ENCODE results near the gene SKI. TPM values are rescaled to one million over a fixed set of nuclear protein-coding genes. Genes with fewer than 3 reads are reported as not detected.
A peak's percentile ranks its signal among the peaks of the same experiment; 100 is the strongest.

SKI gene
- total RNA-seq, 4 donors from 2014 or later: 24.4 to 52.4 (median 32.2) TPM

DNA sequence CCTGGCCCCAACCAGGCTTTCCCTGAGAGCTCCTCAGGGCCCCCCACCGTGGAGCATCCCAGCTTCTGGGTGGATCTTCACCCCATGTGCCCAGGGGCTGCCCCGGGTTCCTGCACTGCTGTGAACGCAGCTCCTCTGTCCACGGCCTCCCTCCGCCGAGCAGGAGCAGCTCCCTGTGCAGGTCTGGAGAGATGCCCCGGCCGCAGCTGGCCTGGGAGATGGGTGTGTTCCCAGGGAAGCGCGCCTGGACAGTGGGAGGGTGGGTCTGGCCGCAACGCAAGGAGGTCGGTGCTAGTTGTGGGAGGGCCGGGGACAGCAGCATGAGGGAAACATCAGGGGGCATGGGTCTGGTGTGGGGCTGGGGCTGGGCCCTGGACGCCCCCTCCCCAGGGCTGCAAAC lies 91.9 kb downstream of the SKI start:
- Histone ChIP-seq H3K27me3 (peaks cover 16% of the 10 kb centered on the region), H3K27ac (peak overlapping the region in 3 of 4 donors; percentile 54 to 89 (median 80)), H3K36me3 (no peaks in the 10 kb centered on the region), H3K4me3 (no peak overlapping the region), H3K4me1 (peaks cover 26 to 44% (median 28%) of the 10 kb centered on the region in 4 donors), H3K9me3 (no peaks in the 10 kb centered on the region)
- DNase-seq: no peak
- 60% methylated on average over 15 of the region's 15 CpGs; no CpG with 5 or more reads in 1 of the 2 donors for WGBS, 2 donors (ENCODE audit: low coverage in 1 of 2)
- intact Hi-C loops (cut with DNase I; ENCODE audit: low total_unique reads) (no loop called here), in situ Hi-C loops (cut with MboI; ENCODE audit: low pct_ligation_motif_present in 1 of 4, low pct_unique_long_range_greater_than_20kb in 1 of 4, low sequenced_read_pairs in 3 of 4) (loop anchor here in 2 of 4 donors (25.0 kb wide), 1 partner anchor 108 kb away; no protein-coding TSS in a partner anchor)
- TF ChIP-seq, protein P1, sequence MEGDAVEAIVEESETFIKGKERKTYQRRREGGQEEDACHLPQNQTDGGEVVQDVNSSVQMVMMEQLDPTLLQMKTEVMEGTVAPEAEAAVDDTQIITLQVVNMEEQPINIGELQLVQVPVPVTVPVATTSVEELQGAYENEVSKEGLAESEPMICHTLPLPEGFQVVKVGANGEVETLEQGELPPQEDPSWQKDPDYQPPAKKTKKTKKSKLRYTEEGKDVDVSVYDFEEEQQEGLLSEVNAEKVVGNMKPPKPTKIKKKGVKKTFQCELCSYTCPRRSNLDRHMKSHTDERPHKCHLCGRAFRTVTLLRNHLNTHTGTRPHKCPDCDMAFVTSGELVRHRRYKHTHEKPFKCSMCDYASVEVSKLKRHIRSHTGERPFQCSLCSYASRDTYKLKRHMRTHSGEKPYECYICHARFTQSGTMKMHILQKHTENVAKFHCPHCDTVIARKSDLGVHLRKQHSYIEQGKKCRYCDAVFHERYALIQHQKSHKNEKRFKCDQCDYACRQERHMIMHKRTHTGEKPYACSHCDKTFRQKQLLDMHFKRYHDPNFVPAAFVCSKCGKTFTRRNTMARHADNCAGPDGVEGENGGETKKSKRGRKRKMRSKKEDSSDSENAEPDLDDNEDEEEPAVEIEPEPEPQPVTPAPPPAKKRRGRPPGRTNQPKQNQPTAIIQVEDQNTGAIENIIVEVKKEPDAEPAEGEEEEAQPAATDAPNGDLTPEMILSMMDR (IDR thresholded peaks at IDR 0.05): no peak
- TF ChIP-seq POLR2AphosphoS5 (IDR thresholded peaks at IDR 0.05) (no peak), EP300 (IDR thresholded peaks at IDR 0.05; ENCODE audit: low read depth) (no peak), POLR2A (IDR thresholded peaks at IDR 0.05) (no peak)

- TF ChIP-seq, protein P1 (IDR thresholded peaks at IDR 0.05): no peak
- TF ChIP-seq EP300 (IDR thresholded peaks at IDR 0.05; ENCODE audit: low read depth): no peak
- no peak for TF ChIP-seq POLR2AphosphoS5 (IDR thresholded peaks at IDR 0.05)
- no peak for DNase-seq
- WGBS, 2 donors (ENCODE audit: low coverage in 1 of 2): 61% methylated on average over 18 of the region's 41 CpGs; no CpG with 5 or more reads in 1 of the 2 donors
- no peak overlapping the region for H3K4me3 ChIP-seq
- peak overlapping the region; percentile 73 to 89 (median 83) for H3K27ac ChIP-seq
- H3K9me3 ChIP-seq: no peaks in the 10 kb centered on the region
- peaks cover 22 to 36% (median 23%) of the 10 kb centered on the region in 4 donors for H3K4me1 ChIP-seq
- in situ Hi-C loops (cut with MboI; ENCODE audit: low pct_ligation_motif_present in 1 of 4, low pct_unique_long_range_greater_than_20kb in 1 of 4, low sequenced_read_pairs in 3 of 4): loop anchor here in 2 of 4 donors (25.0 kb wide), 1 partner anchor 109 kb away; no protein-coding TSS in a partner anchor
- peaks cover 16% of the 10 kb centered on the region for H3K27me3 ChIP-seq
- H3K36me3 ChIP-seq: no peaks in the 10 kb centered on the region
- intact Hi-C loops (cut with DNase I; ENCODE audit: low total_unique reads): no loop called here
These were observed 92.9 kb downstream of the SKI start for GRCh38 chr1:2320760-2321667.

GRCh38 chr1:2322065-2322571 lies 94.0 kb downstream of the SKI start:
- no peaks in the 10 kb centered on the region for H3K36me3 ChIP-seq
- in situ Hi-C loops (cut with MboI; ENCODE audit: low pct_ligation_motif_present in 1 of 4, low pct_unique_long_range_greater_than_20kb in 1 of 4, low sequenced_read_pairs in 3 of 4): loop anchor here in 2 of 4 donors (25.0 kb wide), 1 partner anchor 110 kb away; no protein-coding TSS in a partner anchor
- WGBS, 2 donors (ENCODE audit: low coverage in 1 of 2): 0 to 7% methylated on average over 5 to 26 of the region's 30 CpGs

More at GRCh38 chr1:2322065-2322571, 94.0 kb downstream of the SKI start:
- Histone ChIP-seq H3K4me1 (peaks cover 22 to 34% (median 23%) of the 10 kb centered on the region in 4 donors), H3K9me3 (no peaks in the 10 kb centered on the region), H3K27me3 (peaks cover 16% of the 10 kb centered on the region), H3K27ac (peak overlapping the region; percentile 73 to 89 (median 83)), H3K4me3 (no peak overlapping the region)
- intact Hi-C loops (cut with DNase I; ENCODE audit: low total_unique reads): no loop called here
- TF ChIP-seq POLR2A (IDR thresholded peaks at IDR 0.05) (no peak), EP300 (IDR thresholded peaks at IDR 0.05; ENCODE audit: low read depth) (no peak), POLR2AphosphoS5 (IDR thresholded peaks at IDR 0.05) (peak in 2 of 3 donors; percentile 27 to 54)
- TF ChIP-seq, protein P1 (IDR thresholded peaks at IDR 0.05): no peak
- DNase-seq: peak; percentile 60

All from transverse colon (tissue), 4 donors.